Ovary (tissue), 3 donors: ENCODE measurements around the gene DPYSL3.

ENCODE experiments used
- CTCF ChIP-seq, 3 donors: fragments of 450-650 bp in 2 of 3; fragments of 200-600 bp in 1 of 3; IDR thresholded peaks; one replicate each; pipeline versions ENCODE4 v1.5.1 to v1.8.0; 2016 to 2022; ENCODE audit warnings: antibody characterized with exemption in 3 of 3, mild to moderate bottlenecking in 1 of 3
- EP300 ChIP-seq: sonication (generic); formaldehyde crosslinking; IDR thresholded peaks from one replicate; pipeline ENCODE4 v1.6.1; 2017; ENCODE audit warnings: antibody characterized with exemption
- POLR2A ChIP-seq: fragments of 450-650 bp; IDR thresholded peaks from one replicate; pipeline ENCODE4 v1.6.1; 2017; ENCODE audit warnings: antibody characterized with exemption, mild to moderate bottlenecking, moderate library complexity
- donor health status: DM: no; HTN: no; CAD: no.

GRCh38 chr5:147481874-147482705 lies 27.8 kb downstream of the DPYSL3 start:
- TF ChIP-seq CTCF (IDR thresholded peaks at IDR 0.05): no peak
- no peak for TF ChIP-seq POLR2A
- TF ChIP-seq EP300: no peak
